CD4-positive, alpha-beta T cell treated with Interleukin-4 for 4 hours (primary cell): ENCODE data around the gene LDLRAD3.

Experiments
- DNase-seq: peaks from one replicate; pipeline ENCODE4 v3.0.0-alpha.2; 2020

LDLRAD3 gene

GRCh38 chr11:36146437-36146836, 202.6 kb downstream of the LDLRAD3 start:
- no peak for DNase-seq

- DNase-seq, result no peak
Observed at GRCh38 chr11:36147491-36147890, 203.6 kb downstream of the LDLRAD3 start.

- no peak for DNase-seq
Observed at GRCh38 chr11:36148701-36149100, 204.8 kb downstream of the LDLRAD3 start.

DNA sequence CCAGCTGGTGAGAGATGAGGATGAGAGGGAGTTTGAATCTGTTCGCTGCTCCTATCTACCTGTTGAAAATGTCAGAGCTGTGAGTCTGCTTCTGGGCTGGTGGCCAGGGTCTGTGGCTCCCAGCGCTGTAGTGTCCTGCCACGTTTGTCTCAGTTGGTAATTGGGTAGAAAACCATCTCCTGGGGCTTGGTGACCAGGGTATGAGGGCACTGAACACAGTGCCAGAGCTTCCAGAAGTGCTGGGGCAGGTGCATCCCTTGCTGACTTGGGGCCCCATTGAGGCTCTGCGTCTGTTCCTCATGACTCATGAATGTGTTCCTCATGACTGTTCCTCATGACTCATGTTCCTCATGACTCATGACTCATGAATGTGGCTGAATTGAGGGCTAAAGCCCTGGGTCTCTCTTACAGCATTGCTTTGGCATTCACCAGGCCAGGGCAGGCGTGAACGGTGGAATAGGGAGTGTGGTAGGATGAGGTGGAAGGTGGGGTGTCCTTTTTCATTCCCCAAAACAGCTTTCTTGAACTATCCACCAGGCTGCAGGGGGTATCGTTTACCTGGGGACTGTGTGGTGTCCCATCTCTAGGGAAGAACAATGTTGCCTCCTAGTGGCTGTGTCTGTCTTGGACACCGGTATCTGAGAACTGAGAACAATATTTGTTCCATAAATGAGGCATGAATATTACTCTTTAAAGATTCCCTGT, 205.8 kb downstream of the LDLRAD3 start:
- DNase-seq, result peak; percentile 7

DNA sequence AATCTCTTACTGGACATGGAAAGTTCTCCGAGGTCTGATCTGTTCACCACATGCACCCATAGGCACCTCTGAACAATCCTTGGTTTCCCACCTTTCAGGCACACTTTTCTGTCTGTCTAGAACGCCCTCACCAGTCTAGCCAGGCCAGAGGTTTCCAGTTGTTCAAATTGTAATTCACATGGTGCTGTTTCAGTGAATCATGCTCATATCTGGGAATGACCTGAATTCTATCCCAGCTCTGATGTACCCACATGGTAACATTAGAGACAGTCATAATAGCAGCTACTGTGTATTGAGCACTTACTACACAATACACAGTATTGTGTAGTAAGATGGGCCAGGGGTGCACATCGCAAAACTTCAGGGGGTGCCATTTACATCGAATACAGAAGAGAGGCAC, 207.1 kb downstream of the LDLRAD3 start:
- no peak for DNase-seq

GRCh38 chr11:36151933-36152580, 208.2 kb downstream of the LDLRAD3 start:
- no peak for DNase-seq

- DNase-seq, result no peak
Observed at GRCh38 chr11:36153551-36153950, 209.7 kb downstream of the LDLRAD3 start.

- DNase-seq, result no peak
Observed at GRCh38 chr11:36155124-36155561, 211.3 kb downstream of the LDLRAD3 start.

DNA sequence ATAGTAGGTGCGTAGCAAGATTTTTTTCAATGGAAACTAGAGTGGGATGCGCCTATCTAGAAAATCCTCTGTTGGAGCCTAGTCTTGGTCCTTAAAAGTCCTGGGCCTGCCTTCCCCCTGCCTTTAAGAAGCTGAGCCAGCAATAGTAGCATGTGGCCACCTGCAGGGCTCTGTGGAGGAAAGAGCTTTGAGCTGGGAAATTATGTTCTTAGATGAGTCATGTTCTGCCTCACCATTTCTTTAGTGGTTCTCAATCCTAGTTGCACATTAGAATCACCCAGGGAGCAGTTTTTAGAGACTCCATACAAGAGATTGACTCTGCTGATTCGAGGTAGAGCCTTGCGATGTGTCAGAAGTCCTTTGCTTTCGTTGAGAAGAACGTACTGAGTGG, 211.9 kb downstream of the LDLRAD3 start:
- DNase-seq, result no peak

DNA sequence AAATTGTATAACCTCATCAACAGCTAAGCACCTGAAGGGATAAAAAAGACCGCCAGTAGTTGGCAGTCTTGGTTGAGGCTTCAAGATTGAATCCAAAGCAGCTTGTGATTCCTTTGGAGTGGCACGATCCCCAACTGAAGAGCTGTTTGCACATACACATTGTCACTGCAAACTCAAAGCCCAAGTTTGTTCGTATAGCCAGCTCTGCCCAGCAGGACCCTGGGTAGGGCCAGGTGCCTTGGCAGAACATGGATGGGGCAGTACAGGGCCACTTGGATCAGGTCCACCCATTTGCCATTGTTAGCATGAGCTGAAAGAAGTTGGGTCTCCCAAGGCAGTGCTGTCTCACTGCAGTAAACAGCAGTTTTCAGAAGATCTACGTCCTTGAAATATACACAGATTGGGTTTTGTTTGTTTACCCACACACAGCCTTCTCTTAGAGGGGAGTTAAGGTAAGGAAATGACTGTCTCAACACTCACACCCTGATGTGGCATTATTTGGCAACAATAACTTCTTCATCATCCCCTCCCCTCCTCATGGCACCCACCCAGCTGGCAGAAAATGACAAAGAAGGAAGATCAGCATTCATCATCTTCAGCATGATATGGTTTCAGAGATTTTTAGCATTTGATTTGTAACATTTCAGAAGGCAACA, 212.4 kb downstream of the LDLRAD3 start:
- DNase-seq, result no peak

DNA sequence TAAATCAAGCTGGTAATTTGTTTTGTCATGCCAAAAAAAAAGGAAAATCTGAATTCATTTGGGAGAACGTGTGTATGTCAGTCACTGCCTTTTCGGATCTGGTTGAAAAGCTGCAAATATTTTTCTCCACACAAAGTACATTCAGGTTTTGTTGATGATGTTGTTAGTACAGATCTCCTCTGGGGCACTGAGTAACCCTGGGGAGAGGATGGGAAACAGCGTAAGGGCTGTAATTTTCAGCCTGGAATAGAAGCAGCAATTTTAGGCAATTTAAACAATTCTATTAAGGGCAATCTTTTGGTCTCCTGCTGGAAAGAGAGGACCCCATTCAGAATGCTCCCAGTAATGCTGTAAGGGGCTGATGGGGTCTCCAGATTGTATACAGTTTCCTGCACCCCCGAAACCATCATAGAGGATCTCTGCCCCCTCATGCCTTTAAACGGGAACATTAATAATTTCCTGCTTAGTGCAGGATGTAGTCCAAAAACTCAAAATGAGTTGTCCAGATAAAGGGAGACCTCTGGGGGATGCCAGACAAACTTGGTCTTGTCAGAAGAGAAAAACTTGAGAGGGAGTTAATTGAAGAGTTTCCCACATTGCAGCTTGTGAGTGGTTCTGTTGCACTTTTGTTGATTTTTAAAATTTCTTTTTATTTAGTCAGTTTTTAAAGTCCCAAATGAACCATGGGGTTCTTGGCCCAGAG, 213.1 kb downstream of the LDLRAD3 start:
- DNase-seq, result no peak

DNA sequence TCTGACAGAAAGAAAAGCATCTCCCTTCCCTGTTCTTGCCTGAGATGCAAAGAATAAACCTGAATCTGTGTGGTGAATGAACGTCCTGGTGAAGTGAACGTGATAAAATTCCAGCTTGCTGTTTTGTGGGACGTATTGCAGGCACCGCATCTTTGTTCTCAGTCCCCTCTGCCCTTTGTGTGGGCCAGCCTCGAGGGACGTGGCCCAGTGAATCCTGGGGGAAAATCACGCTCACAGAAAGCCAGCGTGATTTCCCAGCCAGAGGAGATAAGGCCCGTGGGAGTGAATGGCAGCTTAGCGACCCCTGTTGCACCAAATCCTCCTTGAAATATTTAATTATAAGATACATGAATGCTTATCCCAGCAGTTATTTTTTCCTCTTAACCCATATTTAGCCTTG, 216.2 kb downstream of the LDLRAD3 start:
- no peak for DNase-seq

DNA sequence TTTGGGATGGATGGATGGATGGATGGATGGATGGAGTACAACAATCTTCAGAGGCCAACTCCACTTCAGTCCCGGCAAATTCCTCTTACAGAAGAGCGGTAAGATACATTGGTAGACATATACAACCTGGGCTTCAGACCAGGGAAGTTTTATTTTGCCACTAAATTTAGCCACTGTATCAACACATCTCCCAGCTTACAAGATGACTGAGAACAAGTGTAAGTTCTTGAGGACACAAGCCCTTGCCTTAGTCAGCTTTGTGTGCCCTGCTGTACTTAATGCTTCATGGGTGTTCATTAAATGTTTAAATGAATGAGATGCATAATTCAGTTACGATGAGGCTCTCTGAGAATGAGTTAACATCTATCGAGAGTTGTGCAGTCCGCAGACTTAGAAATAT, 217.7 kb downstream of the LDLRAD3 start:
- DNase-seq, result no peak

GRCh38 chr11:36162006-36162882, 218.4 kb downstream of the LDLRAD3 start:
- DNase-seq, result no peak

GRCh38 chr11:36162883-36163434, 219.1 kb downstream of the LDLRAD3 start:
- no peak for DNase-seq

- no peak for DNase-seq
Observed at GRCh38 chr11:36164506-36165250, 220.8 kb downstream of the LDLRAD3 start.

GRCh38 chr11:36165621-36166397, 221.9 kb downstream of the LDLRAD3 start:
- DNase-seq, result no peak

GRCh38 chr11:36167073-36167472, 223.2 kb downstream of the LDLRAD3 start:
- no peak for DNase-seq

GRCh38 chr11:36167729-36168128, 223.9 kb downstream of the LDLRAD3 start:
- DNase-seq, result no peak

GRCh38 chr11:36177836-36178235, 234.0 kb downstream of the LDLRAD3 start:
- DNase-seq, result no peak
